ENCODE data around the gene SLC6A2. TPM values are rescaled to one million over a fixed set of nuclear protein-coding genes. Genes with fewer than 3 reads are reported as not detected.

Gene SLC6A2
- total RNA-seq, 2 experiments from 2014 or later = not detected

DNA sequence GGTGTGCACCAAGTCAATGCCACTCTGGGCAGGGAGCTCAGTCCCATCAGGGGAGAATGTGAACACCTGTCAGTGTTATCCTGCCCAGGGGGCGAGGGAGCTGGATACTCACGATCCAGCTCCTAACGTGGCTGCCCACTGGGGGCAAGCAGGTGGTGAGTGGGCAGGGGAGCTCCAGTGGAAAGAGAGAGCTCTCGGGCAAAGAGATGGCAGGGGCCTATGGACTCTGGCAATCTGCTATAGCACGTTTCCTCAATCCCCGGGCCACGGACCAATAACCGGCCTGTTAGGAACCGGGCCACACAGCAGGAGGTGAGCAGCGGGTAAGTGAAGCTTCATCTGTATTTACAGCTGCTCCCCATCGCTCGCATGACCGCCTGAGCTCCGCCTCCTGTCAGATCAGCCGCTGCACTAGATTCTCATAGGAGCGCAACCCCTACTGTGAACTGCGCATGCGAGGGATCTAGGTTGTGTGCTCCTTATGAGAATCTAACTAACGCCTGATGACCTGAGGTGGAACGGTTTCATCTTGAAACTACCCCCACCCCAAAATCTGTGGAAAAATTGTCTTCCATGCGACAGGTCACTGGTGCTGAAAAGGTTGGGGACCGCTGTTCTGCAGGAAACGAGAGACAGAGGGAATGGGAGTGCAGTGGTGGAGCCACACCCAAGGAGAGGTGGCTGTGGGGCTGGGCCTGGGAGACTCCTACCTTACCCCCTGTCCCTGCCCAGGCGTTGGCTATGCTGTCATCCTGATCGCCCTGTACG is 15.6 kb downstream of the SLC6A2 start:
- POLR2A ChIA-PET = no interaction called here

DNA sequence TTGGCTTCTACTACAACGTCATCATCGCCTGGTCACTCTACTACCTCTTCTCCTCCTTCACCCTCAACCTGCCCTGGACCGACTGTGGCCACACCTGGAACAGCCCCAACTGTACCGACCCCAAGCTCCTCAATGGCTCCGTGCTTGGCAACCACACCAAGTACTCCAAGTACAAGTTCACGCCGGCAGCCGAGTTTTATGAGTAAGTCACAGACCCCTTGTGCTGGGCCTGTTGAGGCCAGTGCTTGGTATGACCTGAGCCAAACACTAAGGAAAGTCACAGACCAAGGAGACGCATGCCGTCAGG is 16.1 kb downstream of the SLC6A2 start:
- H2AFZ ChIP-seq (ENCODE audit: low read length) = no peak overlapping the region
- POLR2A ChIA-PET = no interaction called here
- no TSS peak for BruUV-seq (replicated peaks)

More for the DNA sequence above, 15.6 kb downstream of the SLC6A2 start:
- Histone ChIP-seq H3K4me1 (ENCODE audit: insufficient read depth, low read length, poor library complexity, severe bottlenecking) (no peaks in the 10 kb centered on the region), H2AFZ (ENCODE audit: low read length) (no peak overlapping the region), H3K4me2 (ENCODE audit: low read length) (no peak overlapping the region), H4K20me1 (ENCODE audit: insufficient read depth, low read length) (no peaks in the 10 kb centered on the region), H3K4me3 (ENCODE audit: low read depth, low read length, poor library complexity, severe bottlenecking) (no peak overlapping the region), H3K9me2 (ENCODE audit: insufficient read depth, low read length) (no peaks in the 10 kb centered on the region), H3K36me3 (ENCODE audit: insufficient read depth, low read length) (no peaks in the 10 kb centered on the region), H3K9me3 (ENCODE audit: low read length) (no peaks in the 10 kb centered on the region), H3K27ac (ENCODE audit: low read depth, low read length, poor library complexity, severe bottlenecking) (no peak overlapping the region), H3K79me2 (ENCODE audit: insufficient read depth, low read depth, low read length) (no peaks in the 10 kb centered on the region)
- TF ChIP-seq EZH2phosphoT487 (IDR thresholded peaks at IDR 0.05; ENCODE audit: borderline replicate concordance, low read depth, low read length) = no peak
- no peak for DNase-seq (ENCODE audit: low spot score)
- intact Hi-C loops (cut with micrococcal nuclease; ENCODE audit: unreplicated experiment) = no loop called here
- BruUV-seq (replicated peaks) = no TSS peak
- CTCF ChIA-PET (ENCODE audit: unreplicated experiment) = no interaction called here

GRCh38 chr16:55672471-55672870 is 16.7 kb downstream of the SLC6A2 start:
- BruUV-seq (replicated peaks) = no TSS peak
- intact Hi-C loops (cut with micrococcal nuclease; ENCODE audit: unreplicated experiment) = no loop called here

More for the DNA sequence above, 16.1 kb downstream of the SLC6A2 start:
- DNase-seq (ENCODE audit: low spot score) = no peak
- Histone ChIP-seq H3K9me2 (ENCODE audit: insufficient read depth, low read length) (no peaks in the 10 kb centered on the region), H3K27ac (ENCODE audit: low read depth, low read length, poor library complexity, severe bottlenecking) (no peak overlapping the region), H3K9me3 (ENCODE audit: low read length) (no peaks in the 10 kb centered on the region), H3K4me2 (ENCODE audit: low read length) (no peak overlapping the region), H3K36me3 (ENCODE audit: insufficient read depth, low read length) (no peaks in the 10 kb centered on the region), H4K20me1 (ENCODE audit: insufficient read depth, low read length) (no peaks in the 10 kb centered on the region), H3K4me1 (ENCODE audit: insufficient read depth, low read length, poor library complexity, severe bottlenecking) (no peaks in the 10 kb centered on the region), H3K4me3 (ENCODE audit: low read depth, low read length, poor library complexity, severe bottlenecking) (no peak overlapping the region), H3K79me2 (ENCODE audit: insufficient read depth, low read depth, low read length) (no peaks in the 10 kb centered on the region)
- TF ChIP-seq CTCF (conservative IDR thresholded peaks at IDR 0.05; ENCODE audit: low read length) = no peak
- no peak for TF ChIP-seq EZH2phosphoT487 (IDR thresholded peaks at IDR 0.05; ENCODE audit: borderline replicate concordance, low read depth, low read length)
- CTCF ChIA-PET (ENCODE audit: unreplicated experiment) = no interaction called here
- intact Hi-C loops (cut with micrococcal nuclease; ENCODE audit: unreplicated experiment) = no loop called here

More at GRCh38 chr16:55672471-55672870, 16.7 kb downstream of the SLC6A2 start:
- Histone ChIP-seq H3K9me2 (ENCODE audit: insufficient read depth, low read length) (no peaks in the 10 kb centered on the region), H3K4me1 (ENCODE audit: insufficient read depth, low read length, poor library complexity, severe bottlenecking) (no peaks in the 10 kb centered on the region), H3K9me3 (ENCODE audit: low read length) (no peaks in the 10 kb centered on the region), H4K20me1 (ENCODE audit: insufficient read depth, low read length) (no peaks in the 10 kb centered on the region), H3K36me3 (ENCODE audit: insufficient read depth, low read length) (no peaks in the 10 kb centered on the region), H2AFZ (ENCODE audit: low read length) (no peak overlapping the region), H3K4me3 (ENCODE audit: low read depth, low read length, poor library complexity, severe bottlenecking) (no peak overlapping the region), H3K27ac (ENCODE audit: low read depth, low read length, poor library complexity, severe bottlenecking) (no peak overlapping the region), H3K4me2 (ENCODE audit: low read length) (no peak overlapping the region), H3K79me2 (ENCODE audit: insufficient read depth, low read depth, low read length) (no peaks in the 10 kb centered on the region)
- TF ChIP-seq CTCF (conservative IDR thresholded peaks at IDR 0.05; ENCODE audit: low read length) (no peak), EZH2phosphoT487 (IDR thresholded peaks at IDR 0.05; ENCODE audit: borderline replicate concordance, low read depth, low read length) (no peak)
- DNase-seq (ENCODE audit: low spot score) = no peak
- ChIA-PET CTCF (ENCODE audit: unreplicated experiment) (no interaction called here), POLR2A (no interaction called here)
